GM12878 (cell line): ENCODE data around the gene ATRNL1.

Source experiments
- ATF3 ChIP-seq: IDR thresholded peaks from 2 replicates; pipeline ENCODE4 v1.6.1; 2011; ENCODE audit warnings: low read depth, mild to moderate bottlenecking, low read length, moderate library complexity, borderline replicate concordance; ENCODE audit errors: extremely low read depth
- ATF7 ChIP-seq: fragments of 450-650 bp; IDR thresholded peaks from 2 replicates; pipeline ENCODE4 v1.6.1; 2016; ENCODE audit warnings: low read depth, mild to moderate bottlenecking
- CREB1 ChIP-seq: IDR thresholded peaks from 2 replicates; pipeline ENCODE4 v1.6.1; 2012; ENCODE audit warnings: low read depth, mild to moderate bottlenecking, inconsistent platforms
- CTCF ChIP-seq, 3 experiments: IDR thresholded peaks in 2 of 3; conservative IDR thresholded peaks in 1 of 3; 2 replicates each; pipeline ENCODE4 v1.5.1; 2011; ENCODE audit warnings: low read depth in 3 of 3, low read length in 3 of 3, mild to moderate bottlenecking in 3 of 3, control low read depth in 2 of 3, moderate library complexity in 2 of 3, inconsistent platforms in 1 of 3, mixed read lengths in 1 of 3; ENCODE audit not compliant: control insufficient read depth in 2 of 3, insufficient read depth in 1 of 3; ENCODE audit errors: extremely low read depth in 1 of 3
- E2F4 ChIP-seq: IDR thresholded peaks from 2 replicates; pipeline ENCODE4 v1.6.1; 2012; ENCODE audit warnings: low read depth, low read length, improper control_type of control experiment
- EP300 ChIP-seq, 2 experiments: fragments of 150-350 bp in 1 of 2; IDR thresholded peaks; 2 replicates each; pipeline ENCODE4 v1.6.1; 2011 to 2012; ENCODE audit warnings: low read depth in 2 of 2, low read length in 2 of 2, borderline replicate concordance in 1 of 2, improper control_type of control experiment in 1 of 2, inconsistent platforms in 1 of 2; ENCODE audit not compliant: control insufficient read depth in 1 of 2
- MAX ChIP-seq: IDR thresholded peaks from 2 replicates; pipeline ENCODE4 v1.6.1; 2012; ENCODE audit warnings: low read depth, low read length, improper control_type of control experiment
- PBX3 ChIP-seq: IDR thresholded peaks from 2 replicates; pipeline ENCODE4 v1.6.1; 2011; ENCODE audit warnings: mild to moderate bottlenecking, low read depth, low read length, moderate library complexity; ENCODE audit not compliant: insufficient replicate concordance
- POLR2A ChIP-seq: IDR thresholded peaks from 2 replicates; pipeline ENCODE4 v1.6.1; 2011; ENCODE audit warnings: low read depth, mild to moderate bottlenecking, low read length
- POLR2AphosphoS2 ChIP-seq: IDR thresholded peaks from 2 replicates; pipeline ENCODE4 v1.6.1; 2011; ENCODE audit warnings: low read depth, mild to moderate bottlenecking, low read length, improper control_type of control experiment, moderate library complexity
- ZNF274 ChIP-seq: IDR thresholded peaks from one replicate; pipeline ENCODE4 v1.8.0; 2011; ENCODE audit not compliant: insufficient read length, insufficient read depth

GRCh38 chr10:115402699-115403098, 309.5 kb downstream of the ATRNL1 start:
- TF ChIP-seq E2F4 (no peak), POLR2AphosphoS2 (no peak), PBX3 (no peak), CTCF (IDR thresholded peaks at IDR 0.05 in 2 of 3, conservative IDR thresholded peaks at IDR 0.05 in 1 of 3; ENCODE audit: control insufficient read depth in 2 of 3, extremely low read depth in 1 of 3, insufficient read depth in 1 of 3, low read depth in 3 of 3, low read length in 3 of 3) (no peak), POLR2A (no peak), ZNF274 (no peak), EP300 (IDR thresholded peaks at IDR 0.05; ENCODE audit: borderline replicate concordance in 1 of 2, control insufficient read depth in 1 of 2, low read depth in 2 of 2, low read length in 2 of 2) (no peak), ATF7 (no peak), CREB1 (no peak), MAX (no peak), ATF3 (no peak)
